GM21381 (cell line): ENCODE measurements around the gene XPO4.
"Not testable (repeated sequence)": the region's sequence is repeated elsewhere in the genome, so short reads cannot be mapped to it uniquely, and the experiment has no call there.

Experiments used
- ATAC-seq: cut with Tn5 transposase; IDR thresholded peaks from one replicate; pipeline ENCODE4 v1.9.1; 2021; ENCODE audit warnings: mild to moderate bottlenecking, moderate library complexity; ENCODE audit not compliant: unreplicated experiment

XPO4 gene

DNA sequence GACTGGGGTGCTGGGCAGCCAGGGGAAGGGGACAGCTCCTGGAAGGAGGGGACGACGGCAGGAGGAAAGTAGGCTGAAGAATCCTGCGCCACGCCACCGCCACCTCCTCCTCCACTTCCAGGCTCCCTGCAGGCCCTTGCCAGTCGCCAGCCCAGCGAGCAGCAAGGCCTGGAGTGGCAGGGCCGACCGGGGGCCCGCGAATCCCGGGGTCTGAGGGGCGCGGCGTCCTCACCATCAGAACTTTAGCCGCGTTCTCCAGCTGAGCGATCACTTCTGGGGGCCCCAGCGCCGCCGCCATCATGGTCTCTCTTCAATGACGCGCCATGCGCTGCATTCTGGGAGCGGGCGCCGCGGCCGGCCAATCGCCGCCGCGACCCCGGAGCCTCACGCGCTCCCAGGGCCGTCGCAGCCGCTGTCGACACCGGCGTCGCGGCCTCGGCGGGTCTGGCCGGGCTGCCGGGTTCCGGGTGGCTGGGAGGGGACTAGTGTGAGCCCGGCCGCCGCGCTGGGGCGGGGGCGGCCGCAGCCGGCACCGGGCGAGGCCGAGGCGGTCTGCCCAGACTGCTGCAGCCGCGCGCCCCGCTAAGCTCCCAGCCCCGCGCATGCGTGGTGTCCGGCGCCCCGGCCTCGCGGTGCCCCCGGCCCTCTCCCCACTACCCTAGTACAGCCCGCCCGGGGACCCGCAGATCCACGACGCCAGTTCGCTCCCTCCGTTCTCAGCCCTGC, at the start of gene XPO4:
XPO4 (minus strand) TSS at position 309 of the 726 bp plus-strand sequence; CDS start at position 301, 8 bp downstream.
- ATAC-seq = peak; percentile 91

DNA sequence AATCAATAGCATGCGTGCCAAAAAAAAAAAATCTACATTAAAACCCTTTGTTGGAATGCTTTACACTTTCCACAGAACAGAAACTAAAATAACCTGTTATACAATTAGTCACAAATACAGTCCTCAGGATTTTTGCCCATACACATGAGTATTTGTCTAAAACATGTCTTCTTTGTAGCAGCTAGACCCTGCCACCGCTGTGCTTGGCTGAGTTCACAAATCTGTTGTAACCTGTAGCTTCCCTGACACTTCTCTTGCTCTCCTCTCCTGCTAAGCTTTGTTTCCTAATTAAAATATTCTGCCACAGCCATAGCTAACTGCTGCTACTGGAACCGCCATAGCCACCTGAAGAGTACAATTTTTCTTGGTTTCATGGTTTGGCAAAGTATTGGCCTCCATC, 45.5 kb upstream of the XPO4 start:
- not testable (repeated sequence) for ATAC-seq

DNA sequence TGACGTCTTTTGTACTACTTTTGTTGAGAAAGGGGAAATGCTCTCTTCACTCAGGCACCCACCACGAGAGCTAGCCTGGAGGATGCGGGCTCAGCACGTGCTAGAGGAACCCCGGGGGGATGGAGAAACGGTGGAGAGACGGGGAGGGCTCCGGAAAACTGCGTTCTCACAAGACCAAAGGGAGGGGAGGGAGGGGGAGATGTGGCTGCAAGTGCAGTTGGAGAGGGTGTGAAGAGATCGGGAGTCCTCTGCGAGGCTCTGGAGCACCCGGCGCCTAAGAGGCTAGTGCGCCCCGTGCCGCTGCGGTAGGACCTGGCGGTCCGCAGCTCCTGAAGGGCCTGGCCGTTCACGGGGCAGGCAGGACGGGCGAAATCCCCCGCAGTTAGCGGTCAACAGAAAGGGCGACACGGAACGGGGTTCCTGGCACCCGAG, 43.4 kb upstream of the XPO4 start:
- ATAC-seq = no peak

DNA sequence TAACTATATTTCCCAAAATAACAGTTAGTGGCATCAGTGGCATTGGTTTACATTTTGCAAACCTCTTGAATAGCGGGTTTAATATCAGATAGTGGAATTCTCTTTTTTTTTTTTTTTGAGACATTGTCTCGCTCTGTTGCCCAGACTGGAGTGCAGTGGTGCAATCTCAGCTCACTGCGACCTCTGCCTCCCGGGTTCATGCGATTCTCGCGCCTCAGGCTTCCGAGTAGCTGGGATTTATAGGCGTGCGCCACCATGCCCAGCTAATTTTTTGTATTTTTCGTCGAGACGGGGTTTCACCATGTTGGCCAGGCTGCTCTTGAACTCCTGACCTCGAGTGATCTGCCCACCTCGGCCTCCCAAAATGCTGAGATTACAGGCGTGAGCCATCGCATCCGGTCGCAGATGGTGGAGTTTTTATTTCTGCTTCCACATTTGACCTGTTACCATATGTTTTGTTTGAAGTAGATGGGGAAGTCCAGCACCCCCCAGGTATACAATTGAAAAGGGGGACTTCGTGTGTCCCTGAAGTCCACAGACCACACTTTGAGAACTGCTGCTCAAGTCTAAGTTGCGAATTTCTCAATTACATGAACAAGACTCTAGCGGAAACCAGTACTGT, 40.5 kb upstream of the XPO4 start:
- ATAC-seq = no peak

DNA sequence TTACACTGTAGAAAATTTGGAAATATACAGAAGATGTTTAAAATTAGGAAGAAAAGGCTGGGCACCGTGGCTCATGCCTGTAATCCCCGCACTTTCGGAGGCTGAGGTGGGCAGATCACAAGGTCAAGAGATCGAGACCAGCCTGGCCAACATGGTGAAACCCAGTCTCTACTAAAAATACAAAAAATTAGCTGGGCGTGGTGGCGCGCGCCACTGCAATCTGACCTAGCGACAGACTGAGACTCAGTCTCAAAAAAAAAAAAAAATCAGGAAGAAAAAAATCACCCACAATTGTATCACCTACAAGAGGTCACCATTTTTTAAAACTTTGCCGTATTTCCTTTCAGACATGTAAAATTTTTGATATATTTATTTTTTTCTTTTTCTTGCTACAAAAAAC, 38.0 kb upstream of the XPO4 start:
- not testable (repeated sequence) for ATAC-seq

DNA sequence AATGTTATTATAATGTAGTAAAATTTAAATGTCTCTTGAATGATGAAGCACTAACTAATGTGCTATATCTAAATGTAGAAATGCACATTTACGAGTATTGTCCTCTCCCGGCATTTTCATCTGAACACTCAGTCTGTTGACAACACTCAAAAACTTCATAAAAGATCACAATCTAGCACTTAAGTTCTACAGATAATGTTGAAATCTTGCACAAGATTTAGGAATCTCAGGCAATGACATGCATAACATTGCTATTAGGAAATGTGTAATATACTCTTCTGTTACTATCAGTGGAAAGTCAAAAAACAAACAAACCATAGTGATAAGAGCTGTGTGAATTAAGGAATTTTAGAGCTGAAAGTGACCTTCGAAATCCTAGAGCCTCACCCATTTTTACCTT, 37.5 kb upstream of the XPO4 start:
- ATAC-seq = no peak

DNA sequence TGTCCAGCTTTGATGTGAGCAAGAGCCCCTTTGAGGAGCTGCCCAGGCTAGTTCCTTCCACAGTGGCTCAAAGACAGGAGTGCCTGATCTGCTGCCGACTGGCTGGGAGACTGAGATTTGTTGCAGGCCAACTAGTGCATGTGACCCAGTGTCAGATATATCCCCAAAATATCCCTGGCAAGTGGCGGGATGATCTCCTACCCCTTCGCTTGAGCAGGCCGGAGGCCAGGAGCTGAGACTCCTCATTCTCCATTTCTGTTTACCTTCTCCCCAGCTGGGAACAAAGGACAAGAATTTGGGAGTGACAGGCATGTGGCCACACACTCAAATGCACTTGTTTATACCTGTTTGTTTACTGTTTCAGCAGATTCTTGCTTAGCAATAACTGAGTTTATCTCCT, 37.1 kb upstream of the XPO4 start:
- ATAC-seq = no peak

DNA sequence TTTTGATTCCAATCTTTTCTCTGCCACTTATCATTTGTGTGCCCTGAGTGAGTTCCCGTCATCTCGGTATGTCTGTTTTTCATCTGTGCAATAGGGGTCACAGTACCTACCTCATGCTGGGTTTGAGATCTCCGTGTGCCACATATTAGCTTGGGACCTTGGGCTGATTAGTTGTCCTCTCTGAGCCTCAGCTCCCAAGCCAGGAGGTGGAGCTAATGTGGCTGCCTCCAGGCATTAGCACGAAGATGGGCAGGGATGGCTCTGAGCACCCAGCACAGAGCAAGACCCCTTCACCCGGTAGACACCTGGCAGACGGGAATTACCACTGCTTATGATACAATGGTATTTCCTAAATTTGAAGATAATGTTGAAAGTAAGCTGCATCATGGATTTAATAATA, 35.8 kb upstream of the XPO4 start:
- no peak for ATAC-seq

DNA sequence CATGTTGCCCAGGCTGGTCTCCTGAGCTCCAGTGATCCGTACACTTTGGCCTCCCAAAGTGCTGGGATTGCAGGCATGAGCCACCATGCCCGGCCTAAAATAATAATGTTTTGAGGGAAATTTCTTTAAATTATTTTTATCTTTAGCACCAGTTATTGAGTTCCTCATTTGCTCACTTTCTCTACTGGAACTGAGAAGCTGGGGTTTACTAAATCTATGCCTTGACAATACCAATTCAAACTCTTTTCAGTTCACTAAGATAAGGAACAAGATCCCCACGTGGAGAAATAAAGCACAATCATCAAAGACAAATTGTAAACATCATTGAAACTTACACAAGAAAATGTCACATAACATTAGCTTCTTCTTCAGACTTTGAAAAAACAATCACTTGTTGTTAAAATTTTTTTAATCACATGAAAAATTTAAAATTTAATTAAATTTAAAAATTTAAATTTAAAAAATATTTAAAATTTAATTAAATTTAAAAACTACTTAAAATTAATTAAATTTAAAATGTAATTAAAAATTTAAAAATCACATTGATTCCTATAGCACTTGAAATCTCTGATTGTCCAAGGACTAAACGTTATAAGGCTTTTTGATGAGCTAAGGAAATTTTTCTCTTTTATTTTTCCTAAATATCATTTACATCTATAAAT, 25.2 kb upstream of the XPO4 start:
- no peak for ATAC-seq

DNA sequence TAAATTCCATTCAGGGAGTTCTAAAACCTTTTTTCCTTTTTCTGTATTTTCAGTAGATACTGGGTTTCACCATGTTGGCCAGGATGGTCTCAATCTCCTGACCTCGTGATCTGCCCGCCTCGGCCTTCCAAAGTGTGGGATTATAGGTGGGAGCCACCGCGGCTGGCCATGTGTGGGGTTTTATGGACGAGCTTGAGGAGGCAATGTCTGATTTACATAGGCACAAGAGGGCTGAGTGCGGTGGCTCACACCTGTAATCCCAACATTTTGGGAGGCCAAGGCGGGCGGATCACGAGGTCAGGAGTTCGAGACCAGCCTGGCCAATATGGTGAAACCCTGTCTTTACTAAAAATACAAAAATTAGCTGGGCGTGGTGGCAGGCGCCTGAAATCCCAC, 22.8 kb upstream of the XPO4 start:
- not testable (repeated sequence) for ATAC-seq

DNA sequence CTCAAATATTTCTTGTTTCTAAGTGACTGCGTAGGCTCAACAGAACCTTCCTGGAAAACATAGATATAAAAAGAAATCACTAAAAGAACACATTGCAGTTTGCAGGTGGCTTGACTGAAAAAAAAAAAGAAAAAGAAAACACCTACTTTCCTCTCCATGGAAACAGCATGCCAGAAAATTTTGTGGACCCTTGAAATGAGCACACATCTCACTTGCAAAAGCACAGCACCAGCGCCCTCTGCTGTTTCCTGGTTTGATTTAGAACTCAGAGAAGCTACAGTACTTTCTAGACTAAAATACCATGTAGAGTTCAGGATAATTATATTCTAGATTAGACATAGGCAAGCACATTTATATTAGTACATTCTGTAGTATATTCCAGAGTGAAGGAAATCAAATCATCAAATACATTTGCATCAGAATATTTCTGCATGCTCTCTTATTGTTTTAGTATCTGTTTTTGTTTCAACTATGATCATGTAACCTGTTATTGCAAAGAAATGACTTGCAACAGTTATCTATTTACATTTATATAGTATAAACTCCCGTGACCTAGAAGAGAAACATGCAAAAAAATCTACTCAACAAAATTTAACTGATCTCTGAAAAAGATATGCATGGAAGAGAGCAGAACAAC, 22.3 kb upstream of the XPO4 start:
- ATAC-seq = no peak

DNA sequence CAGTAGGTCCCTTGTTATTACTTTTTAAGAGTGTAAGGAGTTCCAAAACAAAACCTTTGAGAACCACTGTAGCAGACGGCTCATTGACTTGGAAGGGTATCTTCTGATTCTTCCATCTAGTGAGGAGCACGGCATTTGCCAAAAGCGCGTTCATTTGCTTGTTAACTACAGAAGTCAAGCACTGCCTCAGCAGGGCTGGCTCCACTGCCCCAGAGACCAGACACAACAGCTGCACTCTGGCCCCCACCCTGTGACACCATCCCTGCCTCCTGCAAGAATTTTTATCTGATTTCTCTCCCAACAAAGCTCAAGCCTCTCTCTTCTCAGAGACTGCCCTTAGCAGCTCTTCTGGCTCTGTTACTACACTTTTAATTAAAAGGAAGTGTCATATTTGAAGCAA, 20.7 kb upstream of the XPO4 start:
- no peak for ATAC-seq

DNA sequence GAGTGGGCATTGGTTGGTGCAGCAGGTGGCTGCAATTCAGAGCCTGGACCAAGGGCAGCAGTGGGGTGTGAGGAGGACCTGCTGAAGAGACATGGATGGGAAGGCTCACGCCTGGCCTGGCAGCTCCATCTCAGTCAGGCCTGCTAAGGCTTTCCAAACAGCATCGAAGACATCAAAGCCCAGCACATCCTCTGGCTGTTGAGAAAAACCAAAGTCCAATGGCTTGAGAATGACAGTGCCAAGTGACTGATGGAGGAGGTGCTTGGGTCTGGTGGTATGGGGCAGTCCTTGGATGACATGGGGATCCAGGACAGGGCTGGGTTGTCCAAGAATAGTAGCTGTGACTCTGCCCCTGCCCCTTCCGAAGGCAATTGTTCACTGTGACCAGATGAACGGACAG, 19.0 kb upstream of the XPO4 start:
- no peak for ATAC-seq

DNA sequence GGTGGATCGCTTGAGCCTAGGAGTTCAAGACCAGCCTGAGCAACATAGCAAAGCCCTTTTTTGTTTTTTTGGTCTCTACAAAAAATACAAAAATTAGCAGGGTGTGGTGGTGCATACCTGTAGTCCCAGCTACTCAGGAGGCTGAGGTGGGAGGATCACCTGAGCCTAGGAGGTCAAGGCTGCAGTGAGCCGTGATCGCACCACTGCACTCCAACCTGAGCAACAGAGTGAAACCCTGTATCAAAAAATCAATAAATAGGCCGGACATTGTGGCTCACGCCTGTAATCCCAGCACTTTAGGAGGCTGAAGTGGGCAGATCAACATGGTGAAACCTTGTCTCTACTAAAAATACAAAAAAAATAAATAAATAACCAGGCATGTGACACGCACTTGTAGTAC, 13.1 kb upstream of the XPO4 start:
- ATAC-seq = not testable (repeated sequence)

DNA sequence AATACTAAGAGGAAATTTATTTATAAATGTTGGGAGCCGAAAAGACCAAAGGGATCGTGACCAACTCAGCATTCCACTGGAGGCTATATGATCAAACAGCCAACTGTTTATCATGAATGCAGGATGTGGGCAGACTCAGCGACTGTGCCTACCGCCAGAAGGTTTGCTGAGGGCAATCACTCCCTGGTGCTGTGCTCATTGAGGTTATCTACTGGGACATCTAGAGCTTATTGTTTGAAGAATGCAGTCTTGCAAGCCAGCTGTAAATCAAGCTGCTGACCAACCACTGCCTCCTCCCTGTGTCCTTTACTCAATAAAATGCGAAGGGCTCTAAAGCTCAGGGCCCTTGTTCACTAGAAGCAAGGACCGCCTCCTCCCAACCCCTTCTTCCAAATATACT, 8.5 kb upstream of the XPO4 start:
- ATAC-seq = no peak

DNA sequence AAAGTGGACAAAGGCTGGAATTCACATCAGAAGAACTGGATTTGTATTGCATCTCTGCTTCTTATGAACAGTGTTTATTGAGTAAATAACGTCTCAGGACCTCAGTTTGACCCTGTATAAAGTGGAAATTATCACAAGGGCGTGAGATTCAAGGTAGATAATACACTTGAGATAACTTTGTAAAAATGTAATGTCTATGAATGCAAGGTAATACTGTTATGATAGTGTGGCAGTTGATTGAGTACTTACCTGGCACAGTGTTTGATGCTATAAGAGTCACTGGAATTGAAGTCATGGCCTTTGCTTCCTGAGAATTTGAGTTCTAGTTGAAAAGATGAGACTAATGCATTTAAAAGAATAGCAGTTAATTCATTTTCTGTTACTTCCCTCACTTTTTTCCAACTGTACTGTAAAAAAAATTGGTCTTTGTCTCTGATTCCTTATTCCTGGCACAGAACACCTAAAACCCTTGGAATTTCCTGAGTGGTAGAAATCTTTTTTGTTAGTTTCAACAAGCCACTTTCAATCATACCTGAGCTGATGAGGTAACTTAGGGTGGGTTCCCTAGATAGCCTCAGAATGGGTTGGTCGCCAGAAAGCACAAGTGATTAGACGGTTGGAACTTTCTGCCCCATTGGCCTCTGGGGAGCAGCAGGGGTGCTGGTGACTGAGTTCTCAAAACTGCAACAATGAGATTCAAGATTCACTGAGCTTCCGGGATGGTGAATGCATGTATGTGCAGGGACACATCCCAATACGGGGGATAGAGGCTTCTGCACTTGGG, 6.4 kb upstream of the XPO4 start:
- ATAC-seq = no peak

DNA sequence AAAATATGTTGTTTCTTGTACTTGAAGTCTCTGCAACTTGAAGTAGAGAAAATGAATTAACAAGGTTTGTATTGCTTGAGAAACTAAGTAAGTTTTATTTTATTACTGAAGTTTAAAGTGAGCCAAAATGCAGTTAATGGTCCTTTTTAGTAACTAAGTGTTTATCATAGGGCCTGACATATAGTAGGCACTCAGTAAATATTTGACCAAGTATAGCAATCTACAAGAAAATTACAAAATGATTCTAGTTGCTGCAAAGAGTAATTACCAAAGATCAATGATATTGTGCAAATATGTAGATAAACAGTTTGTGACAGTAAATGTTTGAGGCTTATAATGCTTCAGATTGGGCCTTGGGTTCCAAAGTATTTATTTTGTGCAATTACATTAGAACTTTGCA, 2.4 kb upstream of the XPO4 start:
- ATAC-seq = no peak

DNA sequence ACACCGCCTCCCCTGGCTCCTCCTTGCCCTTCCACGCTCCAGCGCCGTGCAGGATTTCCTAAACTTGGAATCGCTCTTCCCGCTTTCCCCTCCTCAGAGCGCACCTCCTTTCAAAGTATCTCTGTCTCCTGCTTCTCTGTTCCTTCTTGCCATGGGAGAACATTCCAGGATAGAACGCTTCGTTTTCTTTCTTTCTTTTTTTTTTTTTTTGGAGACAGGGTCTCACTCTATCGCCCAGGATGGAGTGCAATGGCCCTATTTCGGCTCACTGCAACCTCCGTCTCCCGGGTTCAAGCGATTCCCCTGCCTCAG, 574 bp upstream of the XPO4 start:
- ATAC-seq = no peak

DNA sequence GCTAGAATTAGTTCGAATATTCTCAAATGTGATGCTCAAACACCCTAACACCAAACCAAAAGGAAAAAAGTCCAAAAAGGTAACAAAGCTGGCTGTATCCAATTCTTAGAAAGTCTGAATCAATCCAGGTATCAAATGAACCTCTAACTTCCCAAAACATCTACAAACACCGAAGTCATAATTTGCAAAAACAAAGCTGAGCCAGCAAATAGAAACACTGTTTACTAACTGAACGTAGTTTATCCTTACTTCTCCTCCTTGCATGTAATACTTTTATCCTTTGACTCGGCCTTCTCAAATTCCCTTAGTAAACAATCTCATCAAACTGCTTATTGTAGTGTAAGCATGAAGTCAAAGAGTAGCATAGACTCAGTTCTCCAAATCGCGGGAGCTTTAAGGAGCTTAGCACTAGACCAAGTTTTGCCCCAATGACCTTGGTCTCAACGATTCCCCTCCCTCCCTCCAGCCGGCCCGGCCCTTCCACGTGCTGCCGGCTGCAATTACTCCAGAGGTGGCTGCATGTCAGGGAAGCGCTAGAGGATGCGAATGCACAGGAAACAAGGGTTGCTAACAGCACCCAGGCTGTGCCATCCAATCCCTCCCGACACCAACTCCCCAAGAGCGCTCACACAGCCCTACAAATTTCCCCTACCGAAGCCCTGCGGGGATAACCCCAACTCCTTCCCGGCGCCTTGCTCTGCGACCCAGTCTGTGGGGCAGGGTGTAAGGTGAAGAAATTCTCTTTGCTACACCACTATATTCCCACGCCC, 693 bp downstream of the XPO4 start:
- ATAC-seq = peak; percentile 26

DNA sequence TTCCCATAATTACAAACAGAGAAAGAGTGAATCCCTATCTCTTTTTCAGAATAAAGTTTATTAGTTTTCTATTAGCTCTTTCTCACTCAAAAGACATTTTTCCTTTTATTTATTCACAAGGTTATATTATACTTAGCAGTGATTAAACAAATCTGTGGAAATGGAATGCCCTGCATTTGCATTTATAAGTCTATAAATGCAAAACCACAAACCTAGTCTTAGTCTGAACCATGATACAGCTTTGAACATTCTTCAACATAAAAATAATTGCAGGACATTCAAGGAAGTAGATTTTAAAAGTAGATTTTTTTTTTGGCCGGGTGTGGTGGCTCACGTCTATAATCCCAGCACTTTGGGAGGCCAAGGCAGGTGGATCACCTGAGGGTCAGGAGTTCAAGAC, 8.3 kb downstream of the XPO4 start:
- no peak for ATAC-seq
